ENCODE data around the gene RNF144B.

RNF144B gene

GRCh38 chr6:18414116-18414515 lies 27.0 kb downstream of the RNF144B start:
- Histone ChIP-seq H2AK5ac (ENCODE audit: low read depth, low read length) (no peak overlapping the region), H3K23ac (ENCODE audit: low read depth, low read length, poor library complexity) (no peak overlapping the region), H3K9ac (ENCODE audit: low read depth, low read length, poor library complexity) (no peak overlapping the region), H2BK5ac (ENCODE audit: low read length) (no peak overlapping the region), H3K9me3 (replicated peaks in 1 of 2; ENCODE audit: control insufficient read depth in 2 of 2, insufficient read depth in 1 of 2, low read depth in 1 of 2, low read length in 2 of 2) (no peaks in the 10 kb centered on the region), H3K79me1 (ENCODE audit: low read depth, low read length) (no peaks in the 10 kb centered on the region), H3K4ac (ENCODE audit: low read length) (no peak overlapping the region), H2BK12ac (ENCODE audit: low read length) (no peak overlapping the region), H3K18ac (ENCODE audit: low read length) (no peak overlapping the region), H4K8ac (ENCODE audit: low read depth, low read length) (no peak overlapping the region), H2BK120ac (ENCODE audit: low read depth, low read length) (no peak overlapping the region), H3K14ac (ENCODE audit: low read length) (no peak overlapping the region), H3K27ac (replicated peaks; ENCODE audit: low read length) (no peak overlapping the region), H2AFZ (ENCODE audit: low read length) (no peak overlapping the region), H2BK15ac (ENCODE audit: low read length) (no peak overlapping the region), H4K91ac (ENCODE audit: low read depth, low read length, poor library complexity) (no peak overlapping the region), H3K27me3 (ENCODE audit: control insufficient read depth in 3 of 3, insufficient read depth in 3 of 3, low read depth in 1 of 3, low read length in 3 of 3) (no peaks in the 10 kb centered on the region), H3K36me3 (replicated peaks in 1 of 2; ENCODE audit: control insufficient read depth in 2 of 2, insufficient read depth in 2 of 2, low read length in 2 of 2) (no peaks in the 10 kb centered on the region), H3K4me2 (ENCODE audit: insufficient read depth, low read length, poor library complexity, severe bottlenecking) (no peak overlapping the region), H3K4me1 (ENCODE audit: control insufficient read depth in 2 of 2, insufficient read depth in 1 of 2, low read depth in 1 of 2, low read length in 2 of 2) (no peaks in the 10 kb centered on the region), H3K4me3 (ENCODE audit: low read length in 2 of 2) (no peak overlapping the region)
- DNase-seq (ENCODE audit: low spot score), result no peak
- no CpG with 5 or more reads among the region's 1 CpG for WGBS, 2 donors (ENCODE audit: extremely low coverage in 2 of 2, insufficient read length in 2 of 2, insufficient replicate concordance in 1 of 2)

DNA sequence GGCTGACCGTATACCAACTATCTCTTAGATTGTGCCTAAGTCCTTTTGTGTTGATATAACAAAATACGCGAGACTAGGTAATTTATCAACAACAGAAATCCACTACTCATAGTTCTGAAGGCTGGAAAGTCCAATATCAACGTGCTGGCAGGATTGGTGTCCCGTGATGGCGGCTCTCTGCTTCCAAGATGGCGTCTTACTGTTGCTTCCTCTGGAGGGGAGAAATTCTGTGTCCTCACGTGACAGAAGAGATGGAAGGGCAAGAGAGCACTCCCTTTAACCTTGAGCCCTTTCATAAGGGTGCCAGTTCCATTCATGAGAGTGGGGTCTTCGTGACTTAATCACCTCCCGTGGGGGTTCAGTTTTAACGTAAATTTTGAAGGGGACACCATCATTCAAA lies 28.1 kb downstream of the RNF144B start:
- H2BK12ac ChIP-seq (ENCODE audit: low read length), result no peak overlapping the region
- H3K23ac ChIP-seq (ENCODE audit: low read depth, low read length, poor library complexity), result no peak overlapping the region
- no peaks in the 10 kb centered on the region for H3K9me3 ChIP-seq (replicated peaks in 1 of 2; ENCODE audit: control insufficient read depth in 2 of 2, insufficient read depth in 1 of 2, low read depth in 1 of 2, low read length in 2 of 2)
- no peak overlapping the region for H3K4ac ChIP-seq (ENCODE audit: low read length)
- H3K4me2 ChIP-seq (ENCODE audit: insufficient read depth, low read length, poor library complexity, severe bottlenecking), result no peak overlapping the region
- H3K79me1 ChIP-seq (ENCODE audit: low read depth, low read length), result no peaks in the 10 kb centered on the region
- no peak overlapping the region for H3K27ac ChIP-seq (replicated peaks; ENCODE audit: low read length)
- H2AFZ ChIP-seq (ENCODE audit: low read length), result no peak overlapping the region
- no peaks in the 10 kb centered on the region for H3K4me1 ChIP-seq (ENCODE audit: control insufficient read depth in 2 of 2, insufficient read depth in 1 of 2, low read depth in 1 of 2, low read length in 2 of 2)
- H3K27me3 ChIP-seq (ENCODE audit: control insufficient read depth in 3 of 3, insufficient read depth in 3 of 3, low read depth in 1 of 3, low read length in 3 of 3), result no peaks in the 10 kb centered on the region
- no peak for DNase-seq (ENCODE audit: low spot score)
- H4K91ac ChIP-seq (ENCODE audit: low read depth, low read length, poor library complexity), result no peak overlapping the region
- H3K18ac ChIP-seq (ENCODE audit: low read length), result no peak overlapping the region
- no peak overlapping the region for H2AK5ac ChIP-seq (ENCODE audit: low read depth, low read length)
- H2BK15ac ChIP-seq (ENCODE audit: low read length), result no peak overlapping the region
- H3K14ac ChIP-seq (ENCODE audit: low read length), result no peak overlapping the region
- no peak overlapping the region for H2BK120ac ChIP-seq (ENCODE audit: low read depth, low read length)
- no peak overlapping the region for H2BK5ac ChIP-seq (ENCODE audit: low read length)
- no peak overlapping the region for H3K9ac ChIP-seq (ENCODE audit: low read depth, low read length, poor library complexity)
- no peaks in the 10 kb centered on the region for H3K36me3 ChIP-seq (replicated peaks in 1 of 2; ENCODE audit: control insufficient read depth in 2 of 2, insufficient read depth in 2 of 2, low read length in 2 of 2)
- H3K4me3 ChIP-seq (ENCODE audit: low read length in 2 of 2), result no peak overlapping the region
- no peak overlapping the region for H4K8ac ChIP-seq (ENCODE audit: low read depth, low read length)
- WGBS, 2 donors (ENCODE audit: extremely low coverage in 2 of 2, insufficient read length in 2 of 2, insufficient replicate concordance in 1 of 2), result no CpG with 5 or more reads among the region's 11 CpGs

- H4K91ac ChIP-seq (ENCODE audit: low read depth, low read length, poor library complexity), result no peak overlapping the region
- no peak overlapping the region for H3K23ac ChIP-seq (ENCODE audit: low read depth, low read length, poor library complexity)
- H3K9ac ChIP-seq (ENCODE audit: low read depth, low read length, poor library complexity), result no peak overlapping the region
- no peak overlapping the region for H3K4me2 ChIP-seq (ENCODE audit: insufficient read depth, low read length, poor library complexity, severe bottlenecking)
- H3K27ac ChIP-seq (replicated peaks; ENCODE audit: low read length), result no peak overlapping the region
- no CpG with 5 or more reads among the region's 4 CpGs for WGBS, 2 donors (ENCODE audit: extremely low coverage in 2 of 2, insufficient read length in 2 of 2, insufficient replicate concordance in 1 of 2)
- H2AK5ac ChIP-seq (ENCODE audit: low read depth, low read length), result no peak overlapping the region
- no peak overlapping the region for H3K18ac ChIP-seq (ENCODE audit: low read length)
- H2BK15ac ChIP-seq (ENCODE audit: low read length), result no peak overlapping the region
- no peaks in the 10 kb centered on the region for H3K36me3 ChIP-seq (replicated peaks in 1 of 2; ENCODE audit: control insufficient read depth in 2 of 2, insufficient read depth in 2 of 2, low read length in 2 of 2)
- H2BK5ac ChIP-seq (ENCODE audit: low read length), result no peak overlapping the region
- no peak overlapping the region for H4K8ac ChIP-seq (ENCODE audit: low read depth, low read length)
- H3K4me1 ChIP-seq (ENCODE audit: control insufficient read depth in 2 of 2, insufficient read depth in 1 of 2, low read depth in 1 of 2, low read length in 2 of 2), result no peaks in the 10 kb centered on the region
- H3K27me3 ChIP-seq (ENCODE audit: control insufficient read depth in 3 of 3, insufficient read depth in 3 of 3, low read depth in 1 of 3, low read length in 3 of 3), result no peaks in the 10 kb centered on the region
- no peak overlapping the region for H2BK120ac ChIP-seq (ENCODE audit: low read depth, low read length)
- no peak overlapping the region for H3K14ac ChIP-seq (ENCODE audit: low read length)
- no peaks in the 10 kb centered on the region for H3K9me3 ChIP-seq (replicated peaks in 1 of 2; ENCODE audit: control insufficient read depth in 2 of 2, insufficient read depth in 1 of 2, low read depth in 1 of 2, low read length in 2 of 2)
- H3K4me3 ChIP-seq (ENCODE audit: low read length in 2 of 2), result no peak overlapping the region
- H2BK12ac ChIP-seq (ENCODE audit: low read length), result no peak overlapping the region
- H2AFZ ChIP-seq (ENCODE audit: low read length), result peak overlapping the region; percentile 12
- no peaks in the 10 kb centered on the region for H3K79me1 ChIP-seq (ENCODE audit: low read depth, low read length)
- DNase-seq (ENCODE audit: low spot score), result no peak
- no peak overlapping the region for H3K4ac ChIP-seq (ENCODE audit: low read length)
Observed at GRCh38 chr6:18415671-18416340, 28.7 kb downstream of the RNF144B start.

- Histone ChIP-seq H3K9me3 (replicated peaks in 1 of 2; ENCODE audit: control insufficient read depth in 2 of 2, insufficient read depth in 1 of 2, low read depth in 1 of 2, low read length in 2 of 2) (no peaks in the 10 kb centered on the region), H3K23ac (ENCODE audit: low read depth, low read length, poor library complexity) (no peak overlapping the region), H3K9ac (ENCODE audit: low read depth, low read length, poor library complexity) (no peak overlapping the region), H2AK5ac (ENCODE audit: low read depth, low read length) (no peak overlapping the region), H2BK15ac (ENCODE audit: low read length) (no peak overlapping the region), H3K4me3 (ENCODE audit: low read length in 2 of 2) (no peak overlapping the region), H4K91ac (ENCODE audit: low read depth, low read length, poor library complexity) (no peak overlapping the region), H2BK5ac (ENCODE audit: low read length) (no peak overlapping the region), H3K27me3 (ENCODE audit: control insufficient read depth in 3 of 3, insufficient read depth in 3 of 3, low read depth in 1 of 3, low read length in 3 of 3) (no peaks in the 10 kb centered on the region), H3K36me3 (replicated peaks in 1 of 2; ENCODE audit: control insufficient read depth in 2 of 2, insufficient read depth in 2 of 2, low read length in 2 of 2) (no peaks in the 10 kb centered on the region), H3K4me1 (ENCODE audit: control insufficient read depth in 2 of 2, insufficient read depth in 1 of 2, low read depth in 1 of 2, low read length in 2 of 2) (no peaks in the 10 kb centered on the region), H3K27ac (replicated peaks; ENCODE audit: low read length) (no peak overlapping the region), H3K4me2 (ENCODE audit: insufficient read depth, low read length, poor library complexity, severe bottlenecking) (no peak overlapping the region), H3K4ac (ENCODE audit: low read length) (no peak overlapping the region), H2BK120ac (ENCODE audit: low read depth, low read length) (no peak overlapping the region), H3K79me1 (ENCODE audit: low read depth, low read length) (no peaks in the 10 kb centered on the region), H3K18ac (ENCODE audit: low read length) (no peak overlapping the region), H4K8ac (ENCODE audit: low read depth, low read length) (no peak overlapping the region), H2AFZ (ENCODE audit: low read length) (peak overlapping the region; percentile 12), H2BK12ac (ENCODE audit: low read length) (no peak overlapping the region), H3K14ac (ENCODE audit: low read length) (no peak overlapping the region)
- DNase-seq (ENCODE audit: low spot score), result no peak
- WGBS, 2 donors (ENCODE audit: extremely low coverage in 2 of 2, insufficient read length in 2 of 2, insufficient replicate concordance in 1 of 2), result no CpG with 5 or more reads among the region's 2 CpGs
Observed at GRCh38 chr6:18416341-18416679, 29.2 kb downstream of the RNF144B start.

Data from neuronal stem cell (in vitro differentiated cells).